Endothelial cell of hepatic sinusoid (primary cell): Measurements from ENCODE around the gene OPHN1.
"Not testable (repeated sequence)": the region's sequence is repeated elsewhere in the genome, so short reads cannot be mapped to it uniquely, and the experiment has no call there.

Source experiments
- in situ Hi-C: cut with HindIII; loops from 2 replicates; pipeline ENCODE4 v1.10.0; 2017; ENCODE audit warnings: low sequenced_read_pairs

Gene OPHN1

GRCh38 chrX:68424719-68425118, 8.6 kb downstream of the OPHN1 start:
- in situ Hi-C loops = no loop called here

- in situ Hi-C loops = no loop called here
Measured at GRCh38 chrX:68422478-68422877, 10.8 kb downstream of the OPHN1 start.

GRCh38 chrX:68421636-68422035, 11.7 kb downstream of the OPHN1 start:
- in situ Hi-C loops = no loop called here

- in situ Hi-C loops = no loop called here
Measured at GRCh38 chrX:68420559-68420958, 12.7 kb downstream of the OPHN1 start.

GRCh38 chrX:68419975-68420374, 13.3 kb downstream of the OPHN1 start:
- in situ Hi-C loops = loop anchor here (5.0 kb wide), 1 partner anchor 67 kb away; no protein-coding TSS in a partner anchor

GRCh38 chrX:68417651-68418050, 15.6 kb downstream of the OPHN1 start:
- in situ Hi-C loops = loop anchor here (5.0 kb wide), 1 partner anchor 70 kb away; no protein-coding TSS in a partner anchor

DNA sequence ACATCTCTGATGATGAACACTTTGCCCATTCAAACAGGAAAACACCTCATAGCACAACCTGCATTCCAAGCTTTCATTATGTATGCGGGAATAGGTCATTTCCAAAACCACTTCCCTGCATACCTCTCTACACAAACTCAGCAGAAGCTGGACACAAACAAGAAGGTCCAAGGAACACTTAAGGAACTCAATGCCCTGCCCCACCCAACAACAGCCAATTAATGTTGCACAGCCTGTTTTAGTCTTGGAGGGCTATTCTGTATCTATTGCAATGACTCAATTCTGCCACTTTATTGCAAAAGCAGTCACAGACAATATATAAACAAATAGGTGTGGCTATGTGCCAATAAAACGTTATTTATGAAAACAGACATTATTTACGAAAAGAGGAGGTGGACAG, 16.7 kb downstream of the OPHN1 start:
- in situ Hi-C loops = loop anchor here (5.0 kb wide), 1 partner anchor 71 kb away; no protein-coding TSS in a partner anchor

DNA sequence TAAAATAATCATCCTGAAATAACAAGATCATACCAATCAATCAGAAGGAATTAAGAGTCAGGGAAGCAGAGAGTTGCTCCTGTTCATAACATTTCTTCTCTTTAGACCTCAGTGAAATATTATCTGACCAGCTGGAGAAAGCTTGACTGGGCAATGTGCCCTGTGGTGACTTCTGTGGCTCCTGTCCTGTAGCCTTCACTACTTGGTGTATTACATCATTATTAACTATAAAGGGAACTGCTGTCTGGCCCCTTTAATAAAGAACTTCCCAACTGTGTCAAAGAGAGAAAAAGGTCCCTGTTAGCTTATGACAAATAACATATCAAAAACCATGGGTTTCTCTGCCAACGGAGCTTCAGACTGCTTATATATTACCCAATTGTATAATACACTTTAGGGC, 18.0 kb downstream of the OPHN1 start:
- in situ Hi-C loops = loop anchor here (5.0 kb wide), 1 partner anchor 72 kb away; no protein-coding TSS in a partner anchor

- in situ Hi-C loops = no loop called here
Measured at GRCh38 chrX:68413254-68413653, 20.0 kb downstream of the OPHN1 start.

DNA sequence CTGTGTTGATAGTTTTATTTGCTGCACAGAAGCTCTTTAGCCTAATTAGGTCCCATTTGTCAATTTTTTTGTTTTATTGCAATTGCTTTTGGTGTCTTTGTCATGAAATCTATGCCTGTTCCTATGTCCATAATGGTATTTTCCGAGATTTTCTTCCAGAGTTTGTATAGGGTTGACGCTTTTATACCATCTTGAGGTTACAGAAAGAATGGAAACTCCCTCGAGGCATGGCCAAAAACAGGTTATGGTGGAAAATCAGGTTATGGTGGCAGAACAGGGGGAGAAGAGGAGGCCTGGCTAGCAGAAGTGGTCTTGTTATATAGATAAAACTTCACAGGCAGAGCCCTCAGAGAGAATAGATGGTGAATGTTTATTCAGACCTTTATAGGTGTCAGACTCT, 21.6 kb downstream of the OPHN1 start:
- in situ Hi-C loops = no loop called here

DNA sequence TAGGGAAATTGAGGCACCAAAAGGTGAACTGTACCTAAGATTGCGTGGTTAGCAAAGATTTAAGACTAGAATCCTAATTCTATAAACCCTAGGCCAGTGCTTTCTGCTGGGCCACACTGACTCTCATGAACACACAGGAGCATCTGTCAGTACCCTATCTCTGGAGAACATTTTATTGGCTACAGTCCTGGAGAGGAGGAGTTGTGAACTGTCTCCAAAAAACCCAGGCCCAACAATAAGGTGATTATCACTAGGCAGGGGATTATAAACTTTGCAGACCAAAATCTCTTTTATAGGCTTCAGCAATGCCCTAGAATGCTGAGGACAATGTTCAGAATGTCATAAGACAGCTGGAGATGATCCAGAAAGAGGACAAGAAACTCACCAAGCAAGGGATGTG, 24.1 kb downstream of the OPHN1 start:
- in situ Hi-C loops = no loop called here

- in situ Hi-C loops = no loop called here
Measured at GRCh38 chrX:68403522-68403921, 29.8 kb downstream of the OPHN1 start.

DNA sequence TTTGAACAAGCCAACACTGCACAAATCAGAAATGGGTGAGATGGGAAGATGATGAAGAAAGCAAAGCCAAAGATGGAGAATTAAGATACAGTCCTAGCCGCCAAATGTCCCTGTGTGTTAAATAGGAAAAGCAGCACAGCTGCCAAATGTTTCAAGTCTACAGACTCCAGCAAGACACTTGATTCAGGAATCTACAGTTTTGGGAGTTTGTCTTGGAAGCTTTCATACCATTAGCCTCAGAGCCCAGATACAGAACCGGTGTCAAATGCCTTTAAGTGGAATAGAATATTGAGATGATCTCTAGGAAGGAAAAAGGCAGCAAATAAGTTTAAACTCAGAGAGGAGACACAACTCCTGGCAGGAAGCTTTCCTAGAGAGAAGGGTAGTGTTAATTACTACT, 30.3 kb downstream of the OPHN1 start:
- in situ Hi-C loops = no loop called here

DNA sequence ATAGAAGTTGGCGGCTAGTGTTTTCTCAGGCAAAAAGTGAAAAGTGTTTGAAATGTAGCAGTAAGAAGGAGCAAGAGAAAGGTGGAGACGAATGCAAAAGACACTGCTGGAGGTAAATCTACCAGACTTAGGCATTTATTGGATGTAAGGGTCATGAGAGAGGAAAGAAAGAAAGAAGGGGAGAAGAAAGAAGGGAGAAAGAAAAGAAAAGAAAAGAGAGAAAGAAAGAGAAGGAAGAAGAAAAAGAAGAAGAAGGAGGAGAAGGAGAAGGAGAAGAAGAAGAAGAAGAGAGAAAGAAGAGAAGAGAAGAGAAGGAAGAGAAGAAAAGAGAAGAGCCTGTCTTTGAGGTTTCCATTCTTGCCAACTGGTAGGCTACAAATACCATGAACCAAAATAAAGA, 31.2 kb downstream of the OPHN1 start:
- in situ Hi-C loops = no loop called here

DNA sequence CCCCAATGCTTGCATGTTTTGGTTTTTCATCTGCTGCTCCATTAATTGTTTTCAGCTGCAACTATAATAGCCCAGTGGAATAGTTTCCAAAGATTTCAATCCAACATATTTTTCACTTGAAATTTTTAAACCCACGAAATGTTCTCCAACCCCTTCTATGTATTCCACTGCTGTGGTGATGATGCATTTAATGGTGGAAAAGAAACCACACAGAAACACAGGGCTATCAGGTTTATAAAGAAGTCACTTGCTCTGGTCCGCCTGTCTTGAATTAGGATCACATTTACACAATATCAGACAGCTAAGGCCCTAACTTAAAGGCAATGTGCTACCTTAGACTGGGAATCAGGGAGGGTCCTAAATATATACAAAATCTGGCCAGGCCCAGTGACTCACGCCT, 35.0 kb downstream of the OPHN1 start:
- in situ Hi-C loops = no loop called here

GRCh38 chrX:68396953-68397352, 36.3 kb downstream of the OPHN1 start:
- in situ Hi-C loops = no loop called here

- in situ Hi-C loops = not testable (repeated sequence)
Measured at GRCh38 chrX:68389419-68389960, 43.8 kb downstream of the OPHN1 start.

- in situ Hi-C loops = no loop called here
Measured at GRCh38 chrX:68387776-68388175, 45.5 kb downstream of the OPHN1 start.

DNA sequence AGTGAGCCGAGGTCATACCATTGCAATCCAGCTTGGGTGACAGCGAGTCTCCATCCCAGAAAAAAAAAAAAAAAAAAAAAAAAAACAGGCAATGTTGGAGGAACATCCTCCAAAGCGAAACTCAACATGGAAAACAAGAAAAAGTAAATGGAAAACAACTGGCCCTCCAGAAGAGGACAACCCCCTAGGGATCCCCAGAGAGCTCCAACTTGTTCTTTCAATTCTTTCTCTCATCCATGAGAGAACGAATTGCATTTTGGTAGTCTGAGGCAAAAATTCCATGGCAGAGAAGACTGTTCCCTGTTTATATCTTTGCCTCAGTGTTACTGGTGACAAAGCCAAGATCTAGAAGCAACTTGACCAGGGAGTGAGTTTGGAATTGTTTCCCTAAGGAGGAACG, 49.8 kb downstream of the OPHN1 start:
- in situ Hi-C loops = no loop called here

GRCh38 chrX:68377579-68377978, 55.7 kb downstream of the OPHN1 start:
- in situ Hi-C loops = not testable (repeated sequence)

GRCh38 chrX:68376373-68376772, 56.9 kb downstream of the OPHN1 start:
- in situ Hi-C loops = no loop called here

GRCh38 chrX:68375803-68376202, 57.5 kb downstream of the OPHN1 start:
- in situ Hi-C loops = no loop called here

DNA sequence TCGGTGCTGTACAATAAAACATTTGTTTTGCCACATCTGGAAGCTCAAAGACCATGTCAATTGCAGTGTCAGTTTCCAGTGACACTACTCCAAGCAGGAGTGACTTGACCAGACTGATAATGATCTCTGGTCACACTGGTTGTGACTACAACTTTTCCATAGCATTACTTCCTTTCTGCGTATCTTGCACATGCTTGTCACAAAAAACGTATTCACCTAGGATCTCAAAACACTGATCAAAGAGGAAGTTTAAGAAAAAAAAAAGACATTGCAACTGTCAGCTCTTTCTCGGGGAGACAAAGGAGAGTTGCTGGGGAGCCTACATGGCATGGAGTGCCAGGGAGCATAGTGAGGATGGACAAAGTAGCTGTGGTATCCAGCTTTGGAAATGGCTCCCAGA, 60.6 kb downstream of the OPHN1 start:
- in situ Hi-C loops = no loop called here
